ENCODE measurements around the gene MUC12. TPM values are rescaled to one million over a fixed set of nuclear protein-coding genes. Genes with fewer than 3 reads are reported as not detected.

Gene MUC12
- total RNA-seq, 1 experiment from 2014 or later: 0.64 TPM

- Histone ChIP-seq H3K4me1 (ENCODE audit: control insufficient read depth in 1 of 2, insufficient read depth in 2 of 2, low read length in 2 of 2) (peaks cover 0 to 6% of the 10 kb centered on the region in 2 experiments; a peak in 2 of 4 replicates), H3K4me2 (ENCODE audit: low read length) (no peak overlapping the region), H3K36me3 (ENCODE audit: control insufficient read depth in 1 of 2, insufficient read depth in 2 of 2, low read length in 2 of 2) (no peaks in the 10 kb centered on the region), H3K9me3 (ENCODE audit: control insufficient read depth in 1 of 2, insufficient read depth in 1 of 2, low read depth in 1 of 2, low read length in 2 of 2) (no peaks in the 10 kb centered on the region), H3K27me3 (ENCODE audit: insufficient read depth, low read length) (no peaks in the 10 kb centered on the region; the same call in 1 of the 2 replicates), H2AFZ (ENCODE audit: low read depth, low read length, poor library complexity, severe bottlenecking) (no peak overlapping the region), H3K27ac (ENCODE audit: low read depth, low read length) (no peak overlapping the region), H3K9me2 (ENCODE audit: insufficient read depth) (no peaks in the 10 kb centered on the region), H3K4me3 (replicated peaks in 1 of 2; ENCODE audit: low read depth in 1 of 2, low read length in 2 of 2) (no peak overlapping the region), H4K20me1 (ENCODE audit: insufficient read depth) (no peaks in the 10 kb centered on the region), H3K79me2 (ENCODE audit: insufficient read depth, low read length) (no peaks in the 10 kb centered on the region), H3K9ac (ENCODE audit: low read length) (no peak overlapping the region)
- TF ChIP-seq CEBPB (IDR thresholded peaks at IDR 0.05; ENCODE audit: low read depth) (no peak), FOSL1 (IDR thresholded peaks at IDR 0.05; ENCODE audit: low read depth) (no peak), REST (IDR thresholded peaks at IDR 0.05; ENCODE audit: low read depth) (no peak), ZBTB33 (IDR thresholded peaks at IDR 0.05; ENCODE audit: extremely low read depth, insufficient replicate concordance, low read length) (no peak), MAX (IDR thresholded peaks at IDR 0.05) (no peak), SP1 (IDR thresholded peaks at IDR 0.05; ENCODE audit: low read depth) (no peak), SRF (IDR thresholded peaks at IDR 0.05; ENCODE audit: low read depth) (no peak), TCF7L2 (IDR thresholded peaks at IDR 0.05; ENCODE audit: borderline replicate concordance, extremely low read depth, insufficient read depth, insufficient read length) (no peak), RAD21 (IDR thresholded peaks at IDR 0.05; ENCODE audit: low read depth) (no peak), EZH2phosphoT487 (IDR thresholded peaks at IDR 0.05; ENCODE audit: borderline replicate concordance) (no peak), EGR1 (IDR thresholded peaks at IDR 0.05; ENCODE audit: low read depth) (no peak), ZNF274 (IDR thresholded peaks at IDR 0.05; ENCODE audit: low read depth, low read length) (no peak), EZH2 (IDR thresholded peaks at IDR 0.05) (no peak), POLR2A (IDR thresholded peaks at IDR 0.05; ENCODE audit: borderline replicate concordance, extremely low read depth, insufficient read depth, insufficient read length) (no peak), POLR2AphosphoS5 (IDR thresholded peaks at IDR 0.05; ENCODE audit: low read depth, low read length) (no peak), ZFX (IDR thresholded peaks at IDR 0.05) (no peak), CTCF (IDR thresholded peaks at IDR 0.05 in 2 of 3, conservative IDR thresholded peaks at IDR 0.05 in 1 of 3; ENCODE audit: borderline replicate concordance in 1 of 3, insufficient read depth in 1 of 3, low read depth in 2 of 3, low read length in 2 of 3) (no peak)
- CTCF ChIA-PET: no interaction called here
- BruUV-seq (replicated peaks): no TSS peak
- intact Hi-C loops (cut with micrococcal nuclease): no loop called here
- RAD21 ChIA-PET (ENCODE audit: low non-redundant PET in 1 of 2, low total read pairs in 2 of 2, uncharacterized antibody in 2 of 2, unreplicated experiment in 2 of 2): no interaction called here
- ATAC-seq (no peak), DNase-seq (ENCODE audit: low read depth, low spot score) (no peak)
- POLR2A ChIA-PET: no interaction called here
Measured at GRCh38 chr7:101018271-101019167, 49.2 kb downstream of the MUC12 start.

Data from HCT116 (cell line).